ENCODE data around the gene SH2D4B.
A peak's percentile ranks its signal among the peaks of the same experiment; 100 is the strongest.

SH2D4B gene

DNA sequence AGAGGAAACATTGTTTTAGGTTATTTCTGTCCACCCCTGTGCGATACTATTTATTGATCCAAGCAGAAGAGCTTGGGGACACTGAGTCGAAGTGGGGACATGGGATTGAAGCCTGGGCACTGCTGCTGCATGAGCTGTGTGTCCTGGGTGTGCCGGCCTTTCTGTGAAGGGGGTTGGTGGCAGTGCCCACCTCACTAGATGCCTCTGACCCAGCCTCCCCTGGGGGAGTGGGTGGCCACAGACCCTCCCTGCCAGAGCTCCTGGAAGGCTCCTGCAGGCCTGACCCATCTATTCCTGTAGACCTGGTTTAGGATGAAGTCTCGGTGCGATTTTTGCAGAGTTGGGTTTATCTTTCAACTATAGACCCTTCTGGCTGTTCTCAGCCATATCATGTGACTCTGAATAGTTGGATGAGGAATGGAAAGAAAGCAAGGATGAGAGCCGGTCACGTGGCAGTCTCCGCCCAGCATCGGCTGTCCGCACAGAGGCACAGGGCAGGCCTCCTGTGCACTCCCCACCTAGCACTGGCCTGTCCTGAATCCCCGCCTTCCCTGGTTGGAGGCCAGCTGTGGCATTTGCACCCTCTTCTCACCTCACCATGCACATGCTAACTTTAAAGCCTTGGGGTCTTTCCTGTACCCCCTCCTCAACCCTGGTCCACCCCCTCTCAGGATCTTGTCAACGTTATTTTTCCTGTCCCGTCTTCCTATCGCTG is 17.6 kb upstream of the SH2D4B start:
- H3K4me3 ChIP-seq (ENCODE audit: low read depth, low read length) = no peak overlapping the region
- TF ChIP-seq, protein P1, sequence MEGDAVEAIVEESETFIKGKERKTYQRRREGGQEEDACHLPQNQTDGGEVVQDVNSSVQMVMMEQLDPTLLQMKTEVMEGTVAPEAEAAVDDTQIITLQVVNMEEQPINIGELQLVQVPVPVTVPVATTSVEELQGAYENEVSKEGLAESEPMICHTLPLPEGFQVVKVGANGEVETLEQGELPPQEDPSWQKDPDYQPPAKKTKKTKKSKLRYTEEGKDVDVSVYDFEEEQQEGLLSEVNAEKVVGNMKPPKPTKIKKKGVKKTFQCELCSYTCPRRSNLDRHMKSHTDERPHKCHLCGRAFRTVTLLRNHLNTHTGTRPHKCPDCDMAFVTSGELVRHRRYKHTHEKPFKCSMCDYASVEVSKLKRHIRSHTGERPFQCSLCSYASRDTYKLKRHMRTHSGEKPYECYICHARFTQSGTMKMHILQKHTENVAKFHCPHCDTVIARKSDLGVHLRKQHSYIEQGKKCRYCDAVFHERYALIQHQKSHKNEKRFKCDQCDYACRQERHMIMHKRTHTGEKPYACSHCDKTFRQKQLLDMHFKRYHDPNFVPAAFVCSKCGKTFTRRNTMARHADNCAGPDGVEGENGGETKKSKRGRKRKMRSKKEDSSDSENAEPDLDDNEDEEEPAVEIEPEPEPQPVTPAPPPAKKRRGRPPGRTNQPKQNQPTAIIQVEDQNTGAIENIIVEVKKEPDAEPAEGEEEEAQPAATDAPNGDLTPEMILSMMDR (IDR thresholded peaks at IDR 0.05; ENCODE audit: insufficient read depth, low read depth, low read length, missing control alignments) = no peak
- no peak for DNase-seq (ENCODE audit: low read depth)

DNA sequence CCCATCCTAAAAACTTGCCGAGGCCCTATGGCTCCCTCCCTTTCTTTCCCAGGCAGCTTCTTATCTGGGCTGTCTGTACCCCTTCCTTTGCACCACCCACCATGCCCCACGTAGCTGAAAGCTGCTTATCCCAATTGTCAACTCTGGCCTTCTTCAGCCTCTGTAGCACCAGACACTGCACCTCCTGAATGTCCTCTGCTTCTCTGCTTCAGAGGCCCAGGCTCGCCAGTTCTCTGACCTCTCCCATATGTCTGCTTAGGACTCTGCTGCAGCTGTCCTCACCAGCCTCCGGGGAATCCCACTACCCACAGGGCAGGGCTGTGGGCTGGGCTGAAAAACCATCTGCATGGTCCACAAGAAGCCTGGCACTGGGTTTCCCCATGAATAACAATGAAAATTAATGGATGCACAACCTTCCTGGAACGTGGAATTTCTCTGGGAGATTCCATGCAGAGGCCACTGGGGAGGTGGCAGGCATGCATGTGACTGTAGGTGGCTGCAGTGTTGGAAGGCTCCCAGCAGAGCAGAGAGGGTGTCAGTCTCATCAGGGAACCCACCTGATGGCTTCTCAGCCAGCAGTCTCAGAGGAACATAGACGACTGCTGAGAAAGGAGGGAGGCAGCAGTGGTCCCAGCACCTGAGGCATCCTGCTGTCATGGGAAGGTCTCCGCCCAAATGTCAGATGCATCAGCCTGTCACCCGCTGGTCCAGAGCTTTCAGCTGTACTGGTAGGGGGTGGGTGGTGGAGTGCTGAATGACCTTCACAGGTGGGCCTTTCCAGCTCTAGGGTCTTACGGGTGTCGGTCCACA is 16.8 kb upstream of the SH2D4B start:
- no peak overlapping the region for H3K4me3 ChIP-seq (ENCODE audit: low read depth, low read length)
- no peak for DNase-seq (ENCODE audit: low read depth)
- TF ChIP-seq, protein P1 (IDR thresholded peaks at IDR 0.05; ENCODE audit: insufficient read depth, low read depth, low read length, missing control alignments) = no peak

DNA sequence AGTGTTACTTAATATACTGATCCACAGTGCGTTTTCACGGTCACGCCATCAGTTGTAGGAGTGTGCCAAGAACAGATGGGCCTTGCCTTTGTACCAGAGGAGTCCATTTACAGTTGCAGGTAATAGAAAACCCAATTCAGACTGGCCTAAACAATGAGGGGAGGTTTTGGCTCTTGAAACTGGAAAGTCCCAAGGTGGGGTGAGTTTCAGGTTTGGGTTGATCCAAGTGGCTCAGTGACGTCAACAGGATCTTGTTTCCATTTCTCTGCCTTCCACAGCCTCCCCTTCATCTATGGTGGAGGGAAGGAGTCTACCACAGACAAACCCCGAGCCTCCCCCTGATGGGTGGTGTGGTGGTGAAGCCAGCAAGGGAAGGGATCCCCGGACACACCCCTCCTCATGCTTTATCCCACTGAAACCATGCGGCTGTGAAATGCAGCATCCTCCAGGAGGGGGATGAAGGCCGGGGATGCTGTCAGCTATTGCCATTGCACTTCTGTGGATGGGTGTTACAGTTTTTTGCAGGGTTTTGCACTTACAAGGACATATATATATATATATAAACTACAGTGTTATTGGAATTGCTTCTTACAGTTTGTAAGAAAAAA is 14.8 kb upstream of the SH2D4B start:
- no peak overlapping the region for H3K4me3 ChIP-seq (ENCODE audit: low read depth, low read length)
- TF ChIP-seq, protein P1 (IDR thresholded peaks at IDR 0.05; ENCODE audit: insufficient read depth, low read depth, low read length, missing control alignments) = no peak
- peak; percentile 33 for DNase-seq (ENCODE audit: low read depth)

DNA sequence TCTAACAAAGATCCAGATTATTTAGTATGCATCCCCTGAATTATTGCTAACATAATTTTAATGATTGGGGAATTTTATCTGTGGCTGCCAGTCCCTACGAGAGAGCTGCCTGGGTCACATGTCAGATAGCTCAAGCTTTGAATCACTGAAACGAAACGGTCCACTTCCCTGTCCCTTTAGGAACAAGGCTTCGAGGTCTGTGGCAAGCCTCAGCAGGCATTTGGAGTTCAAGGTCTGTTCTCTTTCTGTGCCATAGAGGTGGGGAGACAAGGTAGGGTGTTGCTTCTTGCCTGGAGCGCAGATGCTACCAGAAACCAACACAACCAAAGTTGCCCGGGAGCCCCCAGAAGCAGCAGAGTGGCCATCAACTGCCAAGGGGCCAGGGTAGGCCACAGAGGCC is 13.9 kb upstream of the SH2D4B start:
- H3K4me3 ChIP-seq (ENCODE audit: low read depth, low read length) = no peak overlapping the region
- TF ChIP-seq, protein P1 (IDR thresholded peaks at IDR 0.05; ENCODE audit: insufficient read depth, low read depth, low read length, missing control alignments) = no peak
- DNase-seq (ENCODE audit: low read depth) = no peak

DNA sequence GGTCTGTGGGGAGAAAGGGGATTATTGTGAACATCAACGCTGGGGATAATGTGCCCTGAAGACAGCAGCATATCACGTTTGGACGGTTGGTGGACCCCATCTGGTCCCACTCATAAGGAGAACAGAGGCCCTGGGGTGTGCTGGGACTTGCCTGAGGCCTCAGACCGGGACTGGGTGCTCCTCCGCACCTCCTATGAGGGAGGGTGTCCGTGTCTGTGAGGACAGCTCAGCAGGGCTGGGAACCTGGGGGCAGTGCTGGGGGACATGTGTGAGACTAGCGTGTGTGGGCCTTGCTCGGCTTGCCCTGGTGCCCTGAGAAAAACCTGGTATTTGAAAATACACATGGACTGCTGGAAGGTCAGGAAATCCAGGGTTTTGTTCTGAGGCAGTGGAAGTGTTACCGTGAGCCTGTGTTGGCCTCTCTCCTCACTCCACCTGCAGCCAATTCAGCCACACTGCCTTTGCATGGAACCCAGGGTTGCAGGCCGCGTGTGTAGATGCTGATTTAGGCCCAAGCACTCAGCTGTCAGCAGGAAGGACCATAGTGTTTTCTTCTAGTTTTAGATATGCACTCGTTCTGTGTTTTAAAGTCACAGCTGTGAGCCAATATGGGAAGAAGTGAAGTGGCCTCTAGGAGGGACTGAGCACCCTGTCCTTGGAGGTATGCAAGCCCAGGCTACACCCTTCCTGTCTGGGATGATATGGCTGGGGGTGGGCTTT is 13.4 kb upstream of the SH2D4B start:
- no peak overlapping the region for H3K4me3 ChIP-seq (ENCODE audit: low read depth, low read length)
- TF ChIP-seq, protein P1 (IDR thresholded peaks at IDR 0.05; ENCODE audit: insufficient read depth, low read depth, low read length, missing control alignments) = no peak
- DNase-seq (ENCODE audit: low read depth) = no peak

DNA sequence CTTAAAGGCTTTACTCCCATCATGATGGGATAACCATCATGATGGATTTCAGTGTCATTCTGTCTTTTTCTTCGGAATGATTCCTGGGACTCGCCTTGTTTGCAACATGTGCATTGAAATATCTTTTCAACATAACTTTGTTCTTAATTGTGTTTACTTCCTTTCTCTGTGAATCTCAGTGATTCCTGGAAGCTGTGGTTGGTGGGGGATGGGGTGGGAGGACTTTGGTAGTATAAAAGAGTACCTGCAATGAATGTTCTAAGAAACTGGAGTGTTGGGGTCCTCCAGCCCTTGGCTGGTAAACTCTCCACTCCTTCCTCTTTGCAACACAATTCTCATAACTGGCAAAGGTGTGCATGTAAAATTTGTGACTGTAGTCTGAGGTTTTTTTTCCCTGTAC is 11.5 kb upstream of the SH2D4B start:
- TF ChIP-seq, protein P1 (IDR thresholded peaks at IDR 0.05; ENCODE audit: insufficient read depth, low read depth, low read length, missing control alignments) = no peak
- no peak overlapping the region for H3K4me3 ChIP-seq (ENCODE audit: low read depth, low read length)

More for the DNA sequence above, 11.5 kb upstream of the SH2D4B start:
- no peak for DNase-seq (ENCODE audit: low read depth)

All from GM12865 (cell line).